ENCODE data around the gene FGF14.

The FGF14 gene

GRCh38 chr13:101930331-101930730 lies 471.5 kb downstream of the FGF14 start:
- DNase-seq (ENCODE audit: low read depth), result peak; percentile 37

GRCh38 chr13:101925731-101926130 lies 476.1 kb downstream of the FGF14 start:
- no peak for DNase-seq (ENCODE audit: low read depth)

- DNase-seq (ENCODE audit: low read depth), result peak; percentile 51
Measured at GRCh38 chr13:101919541-101920181, 482.2 kb downstream of the FGF14 start.

- DNase-seq (ENCODE audit: low read depth), result no peak
Measured at GRCh38 chr13:101917833-101918661, 483.8 kb downstream of the FGF14 start.

- no peak for DNase-seq (ENCODE audit: low read depth)
Measured at GRCh38 chr13:101917475-101917810, 484.4 kb downstream of the FGF14 start.

GRCh38 chr13:101916775-101917474 lies 484.9 kb downstream of the FGF14 start:
- DNase-seq (ENCODE audit: low read depth), result no peak

GRCh38 chr13:101916108-101916774 lies 485.6 kb downstream of the FGF14 start:
- peak; percentile 43 for DNase-seq (ENCODE audit: low read depth)

- no peak for DNase-seq (ENCODE audit: low read depth)
Measured at GRCh38 chr13:101915755-101916107, 486.1 kb downstream of the FGF14 start.

- DNase-seq (ENCODE audit: low read depth), result no peak
Measured at GRCh38 chr13:101915331-101915730, 486.5 kb downstream of the FGF14 start.

GRCh38 chr13:101911752-101912151 lies 490.1 kb downstream of the FGF14 start:
- no peak for DNase-seq (ENCODE audit: low read depth)

- DNase-seq (ENCODE audit: low read depth), result no peak
Measured at GRCh38 chr13:101903890-101904289, 498.0 kb downstream of the FGF14 start.

- no peak for DNase-seq (ENCODE audit: low read depth)
Measured at GRCh38 chr13:101898676-101899075, 503.2 kb downstream of the FGF14 start.

- no peak for DNase-seq (ENCODE audit: low read depth)
Measured at GRCh38 chr13:101896541-101896940, 505.3 kb downstream of the FGF14 start.

GRCh38 chr13:101893021-101893420 lies 508.8 kb downstream of the FGF14 start:
- no peak for DNase-seq (ENCODE audit: low read depth)

GRCh38 chr13:101892296-101892695 lies 509.6 kb downstream of the FGF14 start:
- no peak for DNase-seq (ENCODE audit: low read depth)

- no peak for DNase-seq (ENCODE audit: low read depth)
Measured at GRCh38 chr13:101881593-101881992, 520.3 kb downstream of the FGF14 start.

- DNase-seq (ENCODE audit: low read depth), result no peak
Measured at GRCh38 chr13:101880581-101880980, 521.3 kb downstream of the FGF14 start.

- no peak for DNase-seq (ENCODE audit: low read depth)
Measured at GRCh38 chr13:101876951-101877350, 524.9 kb downstream of the FGF14 start.

- DNase-seq (ENCODE audit: low read depth), result peak; percentile 98
Measured at GRCh38 chr13:101875717-101876393, 526.0 kb downstream of the FGF14 start.

GRCh38 chr13:101875091-101875490 lies 526.8 kb downstream of the FGF14 start:
- DNase-seq (ENCODE audit: low read depth), result peak; percentile 13

- peak; percentile 66 for DNase-seq (ENCODE audit: low read depth)
Measured at GRCh38 chr13:101869553-101869952, 532.3 kb downstream of the FGF14 start.

All from iris pigment epithelial cell (primary cell).